H9 (cell line): ENCODE data around the gene RNF114. TPM values are rescaled to one million over a fixed set of nuclear protein-coding genes. Genes with fewer than 3 reads are reported as not detected.
"Not testable (repeated sequence)": the region's sequence is repeated elsewhere in the genome, so short reads cannot be mapped to it uniquely, and the experiment has no call there.

Experiments used
- DNase-seq: peaks from one replicate; pipeline ENCODE4 v3.0.0-alpha.2; 2017
- H2AFZ ChIP-seq: one replicate; pipeline ENCODE4 v1.6.1; 2013; ENCODE audit warnings: mild to moderate bottlenecking, low read length, control low read depth, moderate library complexity
- H2AK5ac ChIP-seq: 2 replicates; pipeline ENCODE4 v1.6.1; 2013; ENCODE audit warnings: low read length, control low read depth, mixed read lengths; ENCODE audit not compliant: insufficient read length
- H2BK120ac ChIP-seq: one replicate; pipeline ENCODE4 v1.6.1; 2013; ENCODE audit warnings: low read depth, mild to moderate bottlenecking, low read length, control low read depth, inconsistent platforms; ENCODE audit not compliant: poor library complexity, severe bottlenecking
- H2BK12ac ChIP-seq: 2 replicates; pipeline ENCODE4 v1.6.1; 2013; ENCODE audit warnings: low read length, control low read depth, mixed read lengths, low read depth; ENCODE audit not compliant: insufficient read length
- H2BK15ac ChIP-seq: 2 replicates; pipeline ENCODE4 v1.6.1; 2013; ENCODE audit warnings: low read depth, low read length, control low read depth
- H2BK20ac ChIP-seq: one replicate; pipeline ENCODE4 v1.6.1; 2013; ENCODE audit warnings: low read depth, mild to moderate bottlenecking, low read length, control low read depth, inconsistent platforms; ENCODE audit not compliant: poor library complexity, severe bottlenecking
- H2BK5ac ChIP-seq: 2 replicates; pipeline ENCODE4 v1.6.1; 2013; ENCODE audit warnings: low read length, control low read depth, mixed read lengths; ENCODE audit not compliant: insufficient read length
- H3K14ac ChIP-seq: 2 replicates; pipeline ENCODE4 v1.6.1; 2013; ENCODE audit warnings: low read length, control low read depth; ENCODE audit not compliant: insufficient read depth
- H3K18ac ChIP-seq: 2 replicates; pipeline ENCODE4 v1.6.1; 2013; ENCODE audit warnings: low read depth, mild to moderate bottlenecking, mixed read lengths, low read length, control low read depth; ENCODE audit not compliant: insufficient read length
- H3K23ac ChIP-seq: 2 replicates; pipeline ENCODE4 v1.6.1; 2013; ENCODE audit warnings: low read length, control low read depth, mixed read lengths, low read depth; ENCODE audit not compliant: insufficient read length
- H3K23me2 ChIP-seq: 2 replicates; pipeline ENCODE4 v1.6.1; 2013; ENCODE audit warnings: low read depth, mild to moderate bottlenecking, mixed read lengths, low read length, control low read depth; ENCODE audit not compliant: insufficient read length, poor library complexity, severe bottlenecking
- H3K27ac ChIP-seq: 2 replicates; pipeline ENCODE4 v1.5.1; 2013; ENCODE audit warnings: low read length, control low read depth, mixed read lengths, low read depth; ENCODE audit not compliant: insufficient read length
- H3K27me3 ChIP-seq: 2 replicates; pipeline ENCODE4 v1.6.1; 2013; ENCODE audit warnings: low read length, control low read depth, inconsistent platforms; ENCODE audit not compliant: insufficient read depth
- H3K4ac ChIP-seq: 2 replicates; pipeline ENCODE4 v1.6.1; 2013; ENCODE audit warnings: low read depth, mild to moderate bottlenecking, control low read depth, inconsistent platforms, low read length, moderate library complexity
- H3K4me1 ChIP-seq: 2 replicates; pipeline ENCODE4 v1.6.1; 2013; ENCODE audit warnings: low read length, control low read depth, inconsistent platforms; ENCODE audit not compliant: insufficient read depth
- H3K4me2 ChIP-seq: 2 replicates; pipeline ENCODE4 v1.6.1; 2013; ENCODE audit warnings: low read length, control low read depth, mixed read lengths; ENCODE audit not compliant: insufficient read length, insufficient read depth
- H3K56ac ChIP-seq: 2 replicates; pipeline ENCODE4 v1.6.1; 2013; ENCODE audit warnings: low read depth, mild to moderate bottlenecking, mixed read lengths, low read length, control low read depth; ENCODE audit not compliant: insufficient read length
- H3K79me1 ChIP-seq: 2 replicates; pipeline ENCODE4 v1.6.1; 2013; ENCODE audit warnings: low read depth, mild to moderate bottlenecking, moderate library complexity, low read length, control low read depth, inconsistent platforms; ENCODE audit not compliant: insufficient read depth, poor library complexity, severe bottlenecking
- H3K79me2 ChIP-seq: 2 replicates; pipeline ENCODE4 v1.6.1; 2013; ENCODE audit warnings: low read length, control low read depth, inconsistent platforms; ENCODE audit not compliant: insufficient read depth
- H3K9ac ChIP-seq: 2 replicates; pipeline ENCODE4 v1.6.1; 2013; ENCODE audit warnings: low read length, control low read depth, mixed read lengths; ENCODE audit not compliant: insufficient read length; ENCODE audit errors: extremely low read depth
- H3K9me3 ChIP-seq: one replicate; pipeline ENCODE4 v1.6.1; 2013; ENCODE audit warnings: low read depth, low read length, inconsistent platforms; ENCODE audit not compliant: control insufficient read depth
- H3T11ph ChIP-seq: one replicate; pipeline ENCODE4 v1.6.1; 2013; ENCODE audit warnings: mild to moderate bottlenecking, low read length, control low read depth, inconsistent platforms
- H4K20me1 ChIP-seq: one replicate; pipeline ENCODE4 v1.6.1; 2013; ENCODE audit not compliant: control insufficient read depth, insufficient read length, insufficient read depth
- H4K5ac ChIP-seq: 2 replicates; pipeline ENCODE4 v1.6.1; 2013; ENCODE audit warnings: low read depth, mild to moderate bottlenecking, mixed read lengths, low read length, control low read depth; ENCODE audit not compliant: insufficient read length
- H4K8ac ChIP-seq: replicated peaks from 2 replicates; pipeline ENCODE4 v1.6.1; 2013; ENCODE audit warnings: low read length, control low read depth, mixed read lengths, low read depth; ENCODE audit not compliant: insufficient read length
- H4K91ac ChIP-seq: 2 replicates; pipeline ENCODE4 v1.6.1; 2013; ENCODE audit warnings: low read depth, mild to moderate bottlenecking, moderate library complexity, mixed read lengths, low read length, control low read depth; ENCODE audit not compliant: insufficient read length
- H3K27ac Mint-ChIP-seq, 3 experiments: 2 replicates in 2 of 3; 3 replicates in 1 of 3; pipeline ENCODE4 v1.8.0; 2020 to 2021; ENCODE audit warnings: mixed read lengths in 3 of 3, mild to moderate bottlenecking in 1 of 3, moderate library complexity in 1 of 3
- H3K27me3 Mint-ChIP-seq: 2 replicates; pipeline ENCODE4 v1.8.0; 2021; ENCODE audit warnings: low read depth, mild to moderate bottlenecking, moderate library complexity, mixed read lengths
- H3K36me3 Mint-ChIP-seq, 3 experiments: 2 replicates in 2 of 3; 3 replicates in 1 of 3; pipeline ENCODE4 v1.8.0; 2020 to 2021; ENCODE audit warnings: low read depth in 3 of 3, mixed read lengths in 3 of 3; ENCODE audit not compliant: insufficient read depth in 1 of 3
- H3K4me1 Mint-ChIP-seq, 2 experiments: 2 replicates each; pipeline ENCODE4 v1.8.0; 2020; ENCODE audit warnings: mixed read lengths in 2 of 2
- H3K4me3 Mint-ChIP-seq, 2 experiments: 2 replicates in 1 of 2; 3 replicates in 1 of 2; pipeline ENCODE4 v1.8.0; 2020 to 2021; ENCODE audit warnings: mild to moderate bottlenecking in 2 of 2, mixed read lengths in 2 of 2, moderate library complexity in 1 of 2
- H3K9me3 Mint-ChIP-seq, 2 experiments: 2 replicates in 1 of 2; 3 replicates in 1 of 2; pipeline ENCODE4 v1.8.0; 2020; ENCODE audit warnings: mild to moderate bottlenecking in 2 of 2, mixed read lengths in 2 of 2, moderate library complexity in 1 of 2
- CTCF ChIP-seq: fragments of 200-600 bp; sonication (generic); conservative IDR thresholded peaks from 3 replicates; pipeline ENCODE4 v1.8.0; 2021; ENCODE audit warnings: antibody characterized with exemption, mild to moderate bottlenecking
- WGBS: extraction: QIAGEN DNeasy Blood & Tissue Kit; methylation state at CpG from one replicate; pipeline ENCODE4 v1.1.7; 2013; ENCODE audit warnings: missing lambda C conversion rate, low lambda C conversion rate, mixed read lengths; ENCODE audit not compliant: insufficient read length; ENCODE audit errors: extremely low coverage; 5-methylcytosine and 5-hydroxymethylcytosine counted together
- total RNA-seq: library from RNA; stranded (reverse); gene quantifications from 2 replicates; pipeline ENCODE4 v1.2.1, GENCODE V29; 2021

RNF114 gene
- total RNA-seq, 1 experiment from 2014 or later, result 75.5 TPM

- H3K79me1 ChIP-seq, H4K5ac ChIP-seq, H3K9ac ChIP-seq, H3K27me3 Mint-ChIP-seq, H4K91ac ChIP-seq, H3K4me3 Mint-ChIP-seq, H3K27ac Mint-ChIP-seq, H3K4me1 Mint-ChIP-seq, H3K4ac ChIP-seq, H4K8ac ChIP-seq, H3K23ac ChIP-seq, H3K9me3 Mint-ChIP-seq, H3K14ac ChIP-seq, H2BK15ac ChIP-seq, H2BK5ac ChIP-seq, H2BK120ac ChIP-seq, H3K27me3 ChIP-seq, H2BK12ac ChIP-seq, H3K27ac ChIP-seq, H3K18ac ChIP-seq, H3K4me2 ChIP-seq, H3T11ph ChIP-seq, H3K79me2 ChIP-seq, H3K23me2 ChIP-seq, H2AFZ ChIP-seq, H2AK5ac ChIP-seq, H3K56ac ChIP-seq, H4K20me1 ChIP-seq, H2BK20ac ChIP-seq, H3K4me1 ChIP-seq, DNase-seq, H3K9me3 ChIP-seq: not testable (repeated sequence)
- H3K36me3 Mint-ChIP-seq, result peaks cover 35 to 63% (median 56%) of the 10 kb centered on the region in 3 experiments
- TF ChIP-seq CTCF, result peak; percentile 40; the same call in 1 of the 3 replicates
- no CpG with 5 or more reads among the region's 12 CpGs for WGBS
Measured at GRCh38 chr20:49957089-49957938, 21.1 kb downstream of the RNF114 start.
